OCI-LY7 (cell line): Measurements from ENCODE around the gene NLRC3. TPM values are rescaled to one million over a fixed set of nuclear protein-coding genes. Genes with fewer than 3 reads are reported as not detected.

ENCODE experiments used
- BruUV-seq: library from RNA; stranded (reverse); fragments of 400-500 nt; replicated peaks from 2 replicates; lab custom pipeline; 2021; lab: Mats Ljungman, UMichigan
- CTCF ChIA-PET: fragments of 300-600 bp; sonication (Branson Sonifier 250); formaldehyde crosslinking; loops from one replicate; lab custom pipeline; 2022; ENCODE audit warnings: antibody characterized with exemption; ENCODE audit not compliant: unreplicated experiment; lab: Charles Lee
- POLR2A ChIA-PET: fragments of 300-600 bp; sonication (Branson Sonifier 250); formaldehyde crosslinking; loops from one replicate; lab custom pipeline; 2022; ENCODE audit warnings: antibody characterized with exemption; lab: Charles Lee
- DNase-seq: peaks from one replicate; pipeline ENCODE4 v3.0.0-alpha.2; 2015; ENCODE audit warnings: low spot score
- H2AFZ ChIP-seq: fragments of 200-600 bp; sonication (generic), shearing (Covaris generic); 2 replicates; pipeline ENCODE4 v1.6.1; 2014; ENCODE audit warnings: mild to moderate bottlenecking, antibody characterized with exemption, low read length, moderate library complexity
- H3K27ac ChIP-seq: fragments of 200-600 bp; sonication (generic); 2 replicates; pipeline ENCODE4 v1.5.1; 2014; ENCODE audit warnings: mixed run types, low read depth, mild to moderate bottlenecking, moderate library complexity, low read length, inconsistent platforms; ENCODE audit not compliant: poor library complexity, severe bottlenecking
- H3K36me3 ChIP-seq: fragments of 200-600 bp; sonication (generic); 2 replicates; pipeline ENCODE4 v1.6.1; 2014; ENCODE audit warnings: mild to moderate bottlenecking, antibody characterized with exemption, low read length, moderate library complexity, mixed read lengths; ENCODE audit not compliant: insufficient read depth
- H3K4me1 ChIP-seq: fragments of 200-600 bp; sonication (generic); 2 replicates; pipeline ENCODE4 v1.5.1; 2014; ENCODE audit warnings: mild to moderate bottlenecking, low read length; ENCODE audit not compliant: insufficient read depth, poor library complexity, severe bottlenecking
- H3K4me2 ChIP-seq: fragments of 200-600 bp; sonication (generic); 2 replicates; pipeline ENCODE4 v1.6.1; 2014; ENCODE audit warnings: mild to moderate bottlenecking, low read length
- H3K4me3 ChIP-seq: fragments of 200-600 bp; sonication (generic); 2 replicates; pipeline ENCODE4 v1.5.1; 2014; ENCODE audit warnings: mild to moderate bottlenecking, low read depth, low read length; ENCODE audit not compliant: poor library complexity, severe bottlenecking
- H3K79me2 ChIP-seq: fragments of 200-600 bp; sonication (generic); 2 replicates; pipeline ENCODE4 v1.6.1; 2016; ENCODE audit warnings: low read depth, mild to moderate bottlenecking, low read length, moderate library complexity, mixed read lengths; ENCODE audit not compliant: insufficient read depth
- H3K9me2 ChIP-seq: fragments of 200-600 bp; sonication (generic); 2 replicates; pipeline ENCODE4 v1.6.1; 2016; ENCODE audit warnings: mild to moderate bottlenecking, low read length, mixed read lengths; ENCODE audit not compliant: insufficient read depth
- H3K9me3 ChIP-seq: fragments of 200-600 bp; sonication (generic); 2 replicates; pipeline ENCODE4 v1.6.1; 2014; ENCODE audit warnings: mild to moderate bottlenecking, mixed run types, low read length, mixed read lengths
- H4K20me1 ChIP-seq: fragments of 200-600 bp; sonication (generic); 2 replicates; pipeline ENCODE4 v1.6.1; 2014; ENCODE audit warnings: mild to moderate bottlenecking, antibody characterized with exemption, low read length, moderate library complexity, mixed read lengths; ENCODE audit not compliant: insufficient read depth
- EZH2phosphoT487 ChIP-seq: fragments of 200-600 bp; sonication (generic); IDR thresholded peaks from 2 replicates; pipeline ENCODE4 v1.6.1; 2018; ENCODE audit warnings: low read depth, borderline replicate concordance, mild to moderate bottlenecking, mixed run types, antibody characterized with exemption, low read length, moderate library complexity, mixed read lengths
- intact Hi-C: fragments of 100-400 bp; cut with micrococcal nuclease; formaldehyde crosslinking; loops from one replicate; pipeline ENCODE4 v1.10.0; 2022; ENCODE audit not compliant: unreplicated experiment
- total RNA-seq, 2 experiments: library from RNA; depleted of rRNA in 1 of 2; stranded (reverse); fragments of >200 nt in 1 of 2; shearing (Covaris generic) in 1 of 2; gene quantifications; 2 replicates each; pipeline ENCODE4 v1.2.3, GENCODE V29; 2014 to 2022
- TF ChIP-seq, protein P1 (sequence below): fragments of 200-600 bp; sonication (generic); conservative IDR thresholded peaks from 2 replicates; pipeline ENCODE4 v1.5.1; 2014; ENCODE audit warnings: mild to moderate bottlenecking, antibody characterized with exemption, low read length, moderate library complexity, mixed read lengths

Gene NLRC3
- total RNA-seq, 2 experiments from 2014 or later: 50.6 to 74.0 TPM

DNA sequence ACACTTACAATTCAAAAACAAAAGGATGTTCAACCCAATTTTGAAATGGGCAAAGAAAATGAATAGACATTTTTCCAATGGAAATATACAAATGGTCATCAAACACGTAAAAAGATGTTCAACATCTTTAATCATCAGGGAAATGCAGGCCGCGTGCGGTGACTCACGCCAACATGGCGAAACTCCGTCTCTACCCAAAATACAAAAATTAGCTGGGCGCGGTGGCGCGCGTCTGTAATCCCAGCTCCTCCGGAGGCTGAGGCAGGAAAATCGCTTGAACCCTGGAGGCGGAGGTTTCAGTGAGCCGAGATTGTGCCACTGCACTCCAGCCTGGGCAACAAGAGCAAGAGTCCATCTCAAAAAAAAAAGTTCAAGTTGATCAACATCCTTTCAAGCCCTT lies 78.2 kb downstream of the NLRC3 start:
- DNase-seq: no peak
- TF ChIP-seq, protein P1, sequence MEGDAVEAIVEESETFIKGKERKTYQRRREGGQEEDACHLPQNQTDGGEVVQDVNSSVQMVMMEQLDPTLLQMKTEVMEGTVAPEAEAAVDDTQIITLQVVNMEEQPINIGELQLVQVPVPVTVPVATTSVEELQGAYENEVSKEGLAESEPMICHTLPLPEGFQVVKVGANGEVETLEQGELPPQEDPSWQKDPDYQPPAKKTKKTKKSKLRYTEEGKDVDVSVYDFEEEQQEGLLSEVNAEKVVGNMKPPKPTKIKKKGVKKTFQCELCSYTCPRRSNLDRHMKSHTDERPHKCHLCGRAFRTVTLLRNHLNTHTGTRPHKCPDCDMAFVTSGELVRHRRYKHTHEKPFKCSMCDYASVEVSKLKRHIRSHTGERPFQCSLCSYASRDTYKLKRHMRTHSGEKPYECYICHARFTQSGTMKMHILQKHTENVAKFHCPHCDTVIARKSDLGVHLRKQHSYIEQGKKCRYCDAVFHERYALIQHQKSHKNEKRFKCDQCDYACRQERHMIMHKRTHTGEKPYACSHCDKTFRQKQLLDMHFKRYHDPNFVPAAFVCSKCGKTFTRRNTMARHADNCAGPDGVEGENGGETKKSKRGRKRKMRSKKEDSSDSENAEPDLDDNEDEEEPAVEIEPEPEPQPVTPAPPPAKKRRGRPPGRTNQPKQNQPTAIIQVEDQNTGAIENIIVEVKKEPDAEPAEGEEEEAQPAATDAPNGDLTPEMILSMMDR: no peak
- no peak for TF ChIP-seq EZH2phosphoT487
- CTCF ChIA-PET: no interaction called here
- no TSS peak for BruUV-seq
- H3K79me2 ChIP-seq: no peaks in the 10 kb centered on the region
- no peak overlapping the region for H3K4me3 ChIP-seq
- no peak overlapping the region for H3K4me2 ChIP-seq
- POLR2A ChIA-PET: interaction anchor here (1.1 kb wide), 1 partner anchor 98 kb away, joined by 3 read pairs; the partner anchor contains the start of genes ZNF174 and ZSCAN32
- H4K20me1 ChIP-seq: no peaks in the 10 kb centered on the region
- H3K36me3 ChIP-seq: no peaks in the 10 kb centered on the region
- H3K4me1 ChIP-seq: peaks cover 16% of the 10 kb centered on the region
- H3K9me3 ChIP-seq: no peaks in the 10 kb centered on the region
- no peak overlapping the region for H2AFZ ChIP-seq
- intact Hi-C loops: no loop called here
- H3K9me2 ChIP-seq: no peaks in the 10 kb centered on the region
- no peak overlapping the region for H3K27ac ChIP-seq

DNA sequence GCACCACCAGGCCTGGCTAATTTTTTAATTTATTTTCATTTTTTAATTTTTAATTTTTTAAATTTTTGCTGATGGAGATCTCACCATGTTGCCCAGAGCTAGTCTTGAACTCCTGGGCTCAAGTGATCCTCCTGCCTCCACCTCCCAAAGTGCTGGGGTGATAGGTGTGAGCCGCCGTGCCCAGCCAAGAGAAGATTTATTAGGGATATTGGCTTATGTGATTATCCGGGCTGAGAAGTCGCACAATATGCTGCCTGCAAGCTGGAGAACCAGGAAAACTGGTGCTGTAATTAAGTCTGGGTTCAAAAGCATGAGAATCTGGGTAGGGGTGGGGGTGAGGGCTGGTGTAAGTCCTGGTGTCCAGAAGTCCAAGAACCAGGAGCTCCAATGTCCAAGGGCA lies 79.4 kb downstream of the NLRC3 start:
- no peaks in the 10 kb centered on the region for H3K9me2 ChIP-seq
- no peaks in the 10 kb centered on the region for H4K20me1 ChIP-seq
- no peaks in the 10 kb centered on the region for H3K9me3 ChIP-seq
- no peak overlapping the region for H2AFZ ChIP-seq
- ChIA-PET POLR2A (no interaction called here), CTCF (no interaction called here)
- H3K4me1 ChIP-seq: peaks cover 11% of the 10 kb centered on the region
- no peaks in the 10 kb centered on the region for H3K36me3 ChIP-seq
- TF ChIP-seq, protein P1: no peak
- TF ChIP-seq EZH2phosphoT487: no peak
- H3K79me2 ChIP-seq: no peaks in the 10 kb centered on the region
- no peak overlapping the region for H3K4me2 ChIP-seq
- no TSS peak for BruUV-seq
- no peak overlapping the region for H3K27ac ChIP-seq
- H3K4me3 ChIP-seq: no peak overlapping the region
- intact Hi-C loops: no loop called here
- no peak for DNase-seq

DNA sequence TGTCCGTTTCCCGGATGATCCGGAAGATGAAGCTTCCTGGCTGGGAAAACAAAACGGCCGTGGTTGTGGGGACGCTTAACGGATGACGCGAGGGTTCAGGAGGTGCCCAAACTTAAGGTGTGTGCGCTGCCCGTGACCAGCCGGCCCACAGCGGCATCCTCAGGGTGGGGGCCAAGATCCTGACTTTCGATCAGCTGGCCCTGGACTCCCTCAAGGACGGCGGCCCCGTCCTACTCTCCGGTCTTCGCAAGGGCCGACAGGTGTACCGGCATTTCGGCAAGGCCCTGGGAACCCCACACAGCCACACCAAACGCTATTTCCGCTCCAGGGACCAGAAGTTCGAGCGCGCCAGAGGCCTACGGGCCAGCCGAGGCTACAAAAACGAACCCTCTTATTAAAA lies 80.8 kb downstream of the NLRC3 start:
- Histone ChIP-seq H3K9me3 (no peaks in the 10 kb centered on the region), H3K4me1 (peaks cover 5% of the 10 kb centered on the region), H3K79me2 (no peaks in the 10 kb centered on the region), H4K20me1 (no peaks in the 10 kb centered on the region), H3K9me2 (no peaks in the 10 kb centered on the region), H2AFZ (no peak overlapping the region), H3K4me2 (no peak overlapping the region), H3K36me3 (no peaks in the 10 kb centered on the region), H3K4me3 (no peak overlapping the region), H3K27ac (no peak overlapping the region)
- TF ChIP-seq EZH2phosphoT487: no peak
- TF ChIP-seq, protein P1: no peak
- no peak for DNase-seq
- CTCF ChIA-PET: no interaction called here
- intact Hi-C loops: no loop called here
- POLR2A ChIA-PET: interaction anchor here (0.6 kb wide), 1 partner anchor 326 kb away, joined by 5 read pairs; no protein-coding TSS in a partner anchor
- no TSS peak for BruUV-seq
